Liver (tissue), 3 donors: ENCODE measurements around the gene RFWD3.

Experiments
- CTCF ChIP-seq: fragments of 150-350 bp; IDR thresholded peaks from 2 replicates; pipeline ENCODE4 v1.5.1; 2017; ENCODE audit warnings: improper control_type of control experiment, low read depth, low read length; ENCODE audit not compliant: missing input control
- FOXA2 ChIP-seq: IDR thresholded peaks from 2 replicates; pipeline ENCODE4 v1.6.1; 2016; ENCODE audit warnings: antibody characterized with exemption
- GABPA ChIP-seq, 2 donors: IDR thresholded peaks in 1 of 2; conservative IDR thresholded peaks in 1 of 2; 2 replicates each; pipeline ENCODE4 v1.6.1; 2016; ENCODE audit warnings: antibody characterized with exemption in 2 of 2, mild to moderate bottlenecking in 1 of 2, moderate library complexity in 1 of 2
- JUND ChIP-seq, 2 donors: IDR thresholded peaks; 2 replicates each; pipeline ENCODE4 v1.6.1; 2016; ENCODE audit warnings: antibody characterized with exemption in 2 of 2
- RAD21 ChIP-seq, 2 donors: IDR thresholded peaks; 2 replicates each; pipeline ENCODE4 v1.6.1; 2016; ENCODE audit warnings: antibody characterized with exemption in 2 of 2, mild to moderate bottlenecking in 2 of 2
- REST ChIP-seq: IDR thresholded peaks from 2 replicates; pipeline ENCODE4 v1.6.1; 2016; ENCODE audit warnings: antibody characterized with exemption, mild to moderate bottlenecking
- TAF1 ChIP-seq: conservative IDR thresholded peaks from 2 replicates; pipeline ENCODE4 v1.6.1; 2016; ENCODE audit warnings: antibody characterized with exemption, mild to moderate bottlenecking
- YY1 ChIP-seq: IDR thresholded peaks from 2 replicates; pipeline ENCODE4 v1.6.1; 2016; ENCODE audit warnings: antibody characterized with exemption, mild to moderate bottlenecking
- TF ChIP-seq, protein P1 (sequence below): IDR thresholded peaks from 2 replicates; pipeline ENCODE4 v1.6.1; 2016; ENCODE audit warnings: antibody characterized with exemption
- TF ChIP-seq, protein P2 (sequence below): IDR thresholded peaks from 2 replicates; pipeline ENCODE4 v1.6.1; 2016; ENCODE audit warnings: antibody characterized with exemption
- donor health status: healthy.
- donor health status: healthy.

- no peak for TF ChIP-seq CTCF
- TF ChIP-seq TAF1, result no peak
- no peak for TF ChIP-seq REST
- TF ChIP-seq YY1, result no peak
- no peak for TF ChIP-seq RAD21 (IDR thresholded peaks at IDR 0.05)
- TF ChIP-seq JUND (IDR thresholded peaks at IDR 0.05), result no peak
- no peak for TF ChIP-seq GABPA (IDR thresholded peaks at IDR 0.05 in 1 of 2, conservative IDR thresholded peaks at IDR 0.05 in 1 of 2)
- TF ChIP-seq, protein P1, sequence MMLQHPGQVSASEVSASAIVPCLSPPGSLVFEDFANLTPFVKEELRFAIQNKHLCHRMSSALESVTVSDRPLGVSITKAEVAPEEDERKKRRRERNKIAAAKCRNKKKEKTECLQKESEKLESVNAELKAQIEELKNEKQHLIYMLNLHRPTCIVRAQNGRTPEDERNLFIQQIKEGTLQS, result no peak
- TF ChIP-seq, protein P2, sequence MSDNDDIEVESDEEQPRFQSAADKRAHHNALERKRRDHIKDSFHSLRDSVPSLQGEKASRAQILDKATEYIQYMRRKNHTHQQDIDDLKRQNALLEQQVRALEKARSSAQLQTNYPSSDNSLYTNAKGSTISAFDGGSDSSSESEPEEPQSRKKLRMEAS, result no peak
- TF ChIP-seq FOXA2, result no peak
Observed at GRCh38 chr16:74608944-74609343, 57.7 kb downstream of the RFWD3 start.
